Naive B cell (primary cell): Measurements from ENCODE around the gene MAEL. TPM values are rescaled to one million over a fixed set of nuclear protein-coding genes. Genes with fewer than 3 reads are reported as not detected.
A peak's percentile ranks its signal among the peaks of the same experiment; 100 is the strongest.

ENCODE experiments used
- ATAC-seq, 2 donors: fragments of 150-1000 bp; cut with Tn5 transposase; 2 replicates each; pipeline ENCODE4 v1.10.0; 2021; ENCODE audit warnings: low read depth in 2 of 2, mild to moderate bottlenecking in 2 of 2, moderate library complexity in 2 of 2
- DNase-seq: peaks from one replicate; pipeline ENCODE4 v3.0.0; 2022
- H3K27ac Mint-ChIP-seq, 6 donors: one replicate each; pipeline ENCODE4 v1.8.0; 2020 to 2022; ENCODE audit warnings: mild to moderate bottlenecking in 6 of 6, mixed read lengths in 6 of 6, moderate library complexity in 5 of 6, inconsistent platforms in 2 of 6
- H3K27me3 Mint-ChIP-seq, 3 donors: one replicate each; pipeline ENCODE4 v1.8.0; 2021 to 2022; ENCODE audit warnings: mixed read lengths in 3 of 3, mild to moderate bottlenecking in 1 of 3
- H3K36me3 Mint-ChIP-seq, 2 donors: one replicate each; pipeline ENCODE4 v1.8.0; 2020 to 2022; ENCODE audit warnings: mixed read lengths in 2 of 2, inconsistent platforms in 1 of 2, mild to moderate bottlenecking in 1 of 2
- H3K4me1 Mint-ChIP-seq, 3 donors: one replicate each; pipeline ENCODE4 v1.8.0; 2020 to 2022; ENCODE audit warnings: mixed read lengths in 3 of 3, inconsistent platforms in 1 of 3, mild to moderate bottlenecking in 1 of 3, moderate library complexity in 1 of 3
- H3K4me3 Mint-ChIP-seq, 8 donors: one replicate each; pipeline ENCODE4 v1.8.0; 2020 to 2022; ENCODE audit warnings: mild to moderate bottlenecking in 8 of 8, mixed read lengths in 8 of 8, moderate library complexity in 8 of 8, inconsistent platforms in 2 of 8
- H3K9me3 Mint-ChIP-seq, 7 donors: one replicate each; pipeline ENCODE4 v1.8.0; 2020 to 2022; ENCODE audit warnings: mixed read lengths in 7 of 7, mild to moderate bottlenecking in 5 of 7, inconsistent platforms in 2 of 7, moderate library complexity in 1 of 7
- polyA plus RNA-seq, 6 donors: library from polyadenylated mRNA; unstranded; fragments of 300-500 nt; fragmentation: Illumina TruSeq; gene quantifications; one replicate each; pipeline ENCODE4 v1.2.3, GENCODE V29; 2021; ENCODE audit warnings: low read depth in 6 of 6

Gene MAEL
- polyA plus RNA-seq, 6 donors from 2014 or later: not detected

GRCh38 chr1:167043752-167044488 is 54.8 kb downstream of the MAEL start:
- ATAC-seq: peak; percentile 95
- H3K27ac Mint-ChIP-seq: peak overlapping the region; percentile 11 to 90 (median 78)
- H3K9me3 Mint-ChIP-seq: no peaks in the 10 kb centered on the region
- no peaks in the 10 kb centered on the region for H3K36me3 Mint-ChIP-seq
- DNase-seq: peak; percentile 68
- H3K27me3 Mint-ChIP-seq: peaks cover 0 to 21% (median 14%) of the 10 kb centered on the region in 3 donors
- peak overlapping the region; percentile 80 to 94 (median 91) for H3K4me3 Mint-ChIP-seq
- peaks cover 15 to 18% (median 16%) of the 10 kb centered on the region in 3 donors for H3K4me1 Mint-ChIP-seq

GRCh38 chr1:167051907-167052306 is 62.8 kb downstream of the MAEL start:
- H3K9me3 Mint-ChIP-seq: no peaks in the 10 kb centered on the region
- no peak for ATAC-seq
- H3K27me3 Mint-ChIP-seq: peaks cover 4 to 12% (median 8%) of the 10 kb centered on the region in 3 donors
- no peak overlapping the region for H3K4me3 Mint-ChIP-seq
- no peaks in the 10 kb centered on the region for H3K4me1 Mint-ChIP-seq
- DNase-seq: no peak
- peak overlapping the region in 1 of 6 donors; percentile 8 for H3K27ac Mint-ChIP-seq
- H3K36me3 Mint-ChIP-seq: peaks cover 0 to 8% of the 10 kb centered on the region in 2 donors

DNA sequence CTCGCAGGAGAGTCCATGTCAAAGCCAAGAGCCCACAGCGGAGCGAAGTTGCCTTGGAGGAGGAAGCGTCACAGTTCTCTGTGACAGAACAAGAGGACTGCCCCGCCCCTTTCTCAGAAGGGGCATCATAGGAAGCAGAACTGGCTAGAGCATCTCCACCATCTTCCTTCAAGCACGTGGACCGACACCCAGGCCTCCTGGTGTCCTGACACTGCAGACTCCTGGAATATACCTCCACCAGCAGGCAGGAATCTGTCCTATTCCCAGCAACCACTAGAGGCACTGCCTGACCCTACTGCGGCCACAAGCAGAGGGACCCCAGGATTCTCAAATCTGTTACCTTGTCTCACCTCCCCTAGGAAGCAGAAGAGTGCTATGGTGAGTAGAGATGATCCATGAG is 63.3 kb downstream of the MAEL start:
- Mint-ChIP-seq H3K4me3 (no peak overlapping the region), H3K27me3 (peaks cover 4 to 12% (median 8%) of the 10 kb centered on the region in 3 donors), H3K9me3 (no peaks in the 10 kb centered on the region), H3K36me3 (peaks cover 0 to 8% of the 10 kb centered on the region in 2 donors), H3K4me1 (no peaks in the 10 kb centered on the region), H3K27ac (no peak overlapping the region)
- no peak for ATAC-seq
- DNase-seq: no peak

GRCh38 chr1:167054531-167054930 is 65.5 kb downstream of the MAEL start:
- ATAC-seq: no peak
- H3K4me1 Mint-ChIP-seq: peaks cover 3 to 6% (median 6%) of the 10 kb centered on the region in 3 donors

GRCh38 chr1:167054946-167055630 is 66.0 kb downstream of the MAEL start:
- no peak for ATAC-seq
- H3K36me3 Mint-ChIP-seq: peaks cover 0 to 8% of the 10 kb centered on the region in 2 donors
- H3K4me1 Mint-ChIP-seq: peaks cover 3 to 6% (median 6%) of the 10 kb centered on the region in 3 donors
- no peak overlapping the region for H3K4me3 Mint-ChIP-seq
- DNase-seq: no peak
- H3K27ac Mint-ChIP-seq: no peak overlapping the region
- H3K27me3 Mint-ChIP-seq: peaks cover 4 to 8% (median 6%) of the 10 kb centered on the region in 3 donors
- no peaks in the 10 kb centered on the region for H3K9me3 Mint-ChIP-seq

More at GRCh38 chr1:167054531-167054930, 65.5 kb downstream of the MAEL start:
- Mint-ChIP-seq H3K9me3 (no peaks in the 10 kb centered on the region), H3K36me3 (peaks cover 0 to 8% of the 10 kb centered on the region in 2 donors), H3K27me3 (peaks cover 4 to 8% (median 6%) of the 10 kb centered on the region in 3 donors), H3K27ac (peak overlapping the region in 1 of 6 donors; percentile 21), H3K4me3 (peak overlapping the region in 1 of 8 donors; percentile 7)
- no peak for DNase-seq

- peaks cover 0 to 8% of the 10 kb centered on the region in 2 donors for H3K36me3 Mint-ChIP-seq
- H3K27ac Mint-ChIP-seq: no peak overlapping the region
- no peak overlapping the region for H3K4me3 Mint-ChIP-seq
- H3K27me3 Mint-ChIP-seq: peaks cover 4 to 15% (median 8%) of the 10 kb centered on the region in 3 donors
- DNase-seq (no peak), ATAC-seq (peak in 1 of 2 donors; percentile 20)
- no peaks in the 10 kb centered on the region for H3K9me3 Mint-ChIP-seq
- peaks cover 3 to 6% (median 6%) of the 10 kb centered on the region in 3 donors for H3K4me1 Mint-ChIP-seq
Measured at GRCh38 chr1:167056529-167057231, 67.6 kb downstream of the MAEL start.

DNA sequence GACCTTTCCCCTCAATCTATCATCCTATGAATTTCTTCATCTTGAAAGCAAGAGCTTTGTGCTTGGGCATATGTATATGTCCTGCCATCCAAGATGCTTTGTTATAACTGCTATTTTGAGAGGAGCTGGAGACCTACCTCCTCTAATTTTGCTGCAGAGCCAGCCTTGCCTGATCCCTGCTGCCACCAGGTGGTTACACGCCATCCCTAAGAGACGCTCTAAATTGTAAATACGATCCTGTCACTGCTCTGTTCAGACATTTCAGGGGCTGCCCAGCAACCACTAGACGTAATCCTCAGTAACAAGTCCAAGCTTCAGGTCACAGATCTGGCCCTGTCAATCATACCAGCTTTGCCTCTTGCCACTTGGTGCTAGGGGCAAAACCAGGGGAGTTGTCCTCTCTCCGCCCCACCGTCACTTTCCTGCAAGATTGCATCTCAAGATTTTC is 68.2 kb downstream of the MAEL start:
- ATAC-seq: peak; percentile 45 to 49
- Mint-ChIP-seq H3K4me1 (peaks cover 3 to 6% (median 6%) of the 10 kb centered on the region in 3 donors), H3K9me3 (no peaks in the 10 kb centered on the region)

GRCh38 chr1:167059045-167059808 is 70.1 kb downstream of the MAEL start:
- H3K27ac Mint-ChIP-seq: peak overlapping the region in 2 of 6 donors; percentile 34 to 57
- peaks cover 3 to 6% (median 6%) of the 10 kb centered on the region in 3 donors for H3K4me1 Mint-ChIP-seq
- peak; percentile 35 to 55 for ATAC-seq
- H3K27me3 Mint-ChIP-seq: peaks cover 0 to 10% (median under 1%) of the 10 kb centered on the region in 3 donors
- peak; percentile 61 for DNase-seq
- H3K9me3 Mint-ChIP-seq: no peaks in the 10 kb centered on the region
- no peak overlapping the region for H3K4me3 Mint-ChIP-seq
- H3K36me3 Mint-ChIP-seq: no peaks in the 10 kb centered on the region

More for the DNA sequence above, 68.2 kb downstream of the MAEL start:
- H3K4me3 Mint-ChIP-seq: no peak overlapping the region
- H3K27ac Mint-ChIP-seq: no peak overlapping the region
- H3K27me3 Mint-ChIP-seq: peaks cover under 1 to 15% (median 8%) of the 10 kb centered on the region in 3 donors
- H3K36me3 Mint-ChIP-seq: peaks cover 0 to 8% of the 10 kb centered on the region in 2 donors
- DNase-seq: no peak

DNA sequence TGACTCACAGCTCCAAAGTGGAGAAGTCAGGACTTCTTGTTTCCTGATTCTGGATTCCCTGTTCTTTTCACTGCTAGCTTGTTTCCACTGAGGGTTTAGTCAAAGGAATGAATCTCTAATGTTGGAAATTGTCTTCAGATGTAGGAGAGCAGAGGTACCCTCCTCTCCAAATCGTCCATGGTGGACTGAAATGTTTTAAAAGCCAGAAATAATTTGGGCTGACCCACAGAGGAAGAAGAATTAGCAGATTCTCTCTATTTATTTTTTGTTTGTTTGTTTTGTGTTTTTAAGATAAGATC is 70.7 kb downstream of the MAEL start:
- no peak for ATAC-seq
- no peak overlapping the region for H3K27ac Mint-ChIP-seq
- H3K4me1 Mint-ChIP-seq: peaks cover 3 to 6% (median 6%) of the 10 kb centered on the region in 3 donors

GRCh38 chr1:167060141-167061072 is 71.3 kb downstream of the MAEL start:
- DNase-seq: no peak
- H3K4me1 Mint-ChIP-seq: peaks cover 3 to 6% (median 6%) of the 10 kb centered on the region in 3 donors
- no peaks in the 10 kb centered on the region for H3K36me3 Mint-ChIP-seq
- H3K27ac Mint-ChIP-seq: no peak overlapping the region
- no peak for ATAC-seq
- H3K9me3 Mint-ChIP-seq: no peaks in the 10 kb centered on the region
- peak overlapping the region in 1 of 8 donors; percentile 31 for H3K4me3 Mint-ChIP-seq
- H3K27me3 Mint-ChIP-seq: peaks cover 3 to 20% (median 9%) of the 10 kb centered on the region in 3 donors

More for the DNA sequence above, 70.7 kb downstream of the MAEL start:
- Mint-ChIP-seq H3K4me3 (no peak overlapping the region), H3K9me3 (no peaks in the 10 kb centered on the region), H3K27me3 (peaks cover 0 to 15% (median 6%) of the 10 kb centered on the region in 3 donors), H3K36me3 (no peaks in the 10 kb centered on the region)
- DNase-seq: no peak

GRCh38 chr1:167061073-167061464 is 72.0 kb downstream of the MAEL start:
- Mint-ChIP-seq H3K9me3 (no peaks in the 10 kb centered on the region), H3K4me1 (peaks cover 3 to 6% (median 6%) of the 10 kb centered on the region in 3 donors), H3K27me3 (peaks cover 3 to 20% (median 9%) of the 10 kb centered on the region in 3 donors), H3K27ac (peak overlapping the region in 1 of 6 donors; percentile 1), H3K36me3 (no peaks in the 10 kb centered on the region), H3K4me3 (no peak overlapping the region)
- no peak for DNase-seq
- ATAC-seq: no peak

- H3K36me3 Mint-ChIP-seq: no peaks in the 10 kb centered on the region
- H3K9me3 Mint-ChIP-seq: no peaks in the 10 kb centered on the region
- H3K4me3 Mint-ChIP-seq: no peak overlapping the region
- no peaks in the 10 kb centered on the region for H3K4me1 Mint-ChIP-seq
- H3K27ac Mint-ChIP-seq: no peak overlapping the region
- no peak for ATAC-seq
- DNase-seq: no peak
- peaks cover 3 to 20% (median 9%) of the 10 kb centered on the region in 3 donors for H3K27me3 Mint-ChIP-seq
Measured at GRCh38 chr1:167064621-167065020, 75.5 kb downstream of the MAEL start.
